GM21717 (cell line): ENCODE results near the gene USP10.
"Not testable (repeated sequence)": the region's sequence is repeated elsewhere in the genome, so short reads cannot be mapped to it uniquely, and the experiment has no call there.

Source experiments
- ATAC-seq: cut with Tn5 transposase; IDR thresholded peaks from one replicate; pipeline ENCODE4 v1.9.1; 2021; ENCODE audit warnings: mild to moderate bottlenecking, moderate library complexity; ENCODE audit not compliant: unreplicated experiment

USP10 gene

GRCh38 chr16:84673561-84673960, 26.2 kb upstream of the USP10 start:
- no peak for ATAC-seq

- ATAC-seq: no peak
Measured at GRCh38 chr16:84675423-84675822, 24.4 kb upstream of the USP10 start.

GRCh38 chr16:84675884-84676283, 23.9 kb upstream of the USP10 start:
- ATAC-seq: no peak

- no peak for ATAC-seq
Measured at GRCh38 chr16:84677017-84677803, 22.6 kb upstream of the USP10 start.

- ATAC-seq: no peak
Measured at GRCh38 chr16:84677849-84678248, 22.0 kb upstream of the USP10 start.

GRCh38 chr16:84678541-84678940, 21.3 kb upstream of the USP10 start:
- ATAC-seq: no peak

GRCh38 chr16:84680165-84680842, 19.5 kb upstream of the USP10 start:
- no peak for ATAC-seq

- no peak for ATAC-seq
Measured at GRCh38 chr16:84680843-84681629, 18.8 kb upstream of the USP10 start.

GRCh38 chr16:84683691-84684591, 15.9 kb upstream of the USP10 start:
- no peak for ATAC-seq

- no peak for ATAC-seq
Measured at GRCh38 chr16:84684592-84684965, 15.2 kb upstream of the USP10 start.

GRCh38 chr16:84685210-84685609, 14.6 kb upstream of the USP10 start:
- no peak for ATAC-seq

GRCh38 chr16:84686707-84687298, 13.0 kb upstream of the USP10 start:
- no peak for ATAC-seq

- peak; percentile 73 for ATAC-seq
Measured at GRCh38 chr16:84687715-84688114, 12.1 kb upstream of the USP10 start.

- ATAC-seq: not testable (repeated sequence)
Measured at GRCh38 chr16:84688163-84688562, 11.6 kb upstream of the USP10 start.

GRCh38 chr16:84689111-84689510, 10.7 kb upstream of the USP10 start:
- ATAC-seq: no peak

- no peak for ATAC-seq
Measured at GRCh38 chr16:84690088-84690819, 9.5 kb upstream of the USP10 start.

- ATAC-seq: no peak
Measured at GRCh38 chr16:84692451-84693214, 7.2 kb upstream of the USP10 start.

- not testable (repeated sequence) for ATAC-seq
Measured at GRCh38 chr16:84693869-84694268, 5.9 kb upstream of the USP10 start.

GRCh38 chr16:84694980-84695379, 4.8 kb upstream of the USP10 start:
- no peak for ATAC-seq
